Measurements from ENCODE around the gene ALG13.
"Not testable (repeated sequence)": the region's sequence is repeated elsewhere in the genome, so short reads cannot be mapped to it uniquely, and the experiment has no call there.

ALG13 gene

GRCh38 chrX:111784667-111785066 is 103.7 kb downstream of the ALG13 start:
- Histone ChIP-seq H3K4me3 (ENCODE audit: low read length) (no peak overlapping the region), H3K9me3 (ENCODE audit: low read length) (no peaks in the 10 kb centered on the region), H3K4me1 (ENCODE audit: insufficient read depth, low read length) (no peaks in the 10 kb centered on the region), H3K36me3 (ENCODE audit: insufficient read depth, low read length) (no peaks in the 10 kb centered on the region), H2AFZ (ENCODE audit: low read depth, low read length) (no peak overlapping the region), H3K27me3 (ENCODE audit: insufficient read depth, low read length) (no peaks in the 10 kb centered on the region)

- not testable (repeated sequence) for H3K9me3 ChIP-seq (ENCODE audit: low read length); H3K27me3 ChIP-seq (ENCODE audit: insufficient read depth, low read length); H3K4me3 ChIP-seq (ENCODE audit: low read length); H3K36me3 ChIP-seq (ENCODE audit: insufficient read depth, low read length); H3K4me1 ChIP-seq (ENCODE audit: insufficient read depth, low read length); H2AFZ ChIP-seq (ENCODE audit: low read depth, low read length)
Observed at GRCh38 chrX:111790054-111790453, 109.1 kb downstream of the ALG13 start.

All from neuron (in vitro differentiated cells).